Astrocyte (in vitro differentiated cells and primary cell): ENCODE results near the gene ASIC3.

Experiments
- EZH2 ChIP-seq: IDR thresholded peaks from 2 replicates; pipeline ENCODE4 v1.6.1; 2012; ENCODE audit warnings: mild to moderate bottlenecking, low read length, inconsistent platforms; ENCODE audit not compliant: insufficient read depth
- TF ChIP-seq, protein P1 (sequence below): IDR thresholded peaks from 2 replicates; pipeline ENCODE4 v1.5.1; 2011; ENCODE audit warnings: low read depth, mild to moderate bottlenecking, inconsistent platforms, low read length, moderate library complexity; ENCODE audit not compliant: insufficient read depth

DNA sequence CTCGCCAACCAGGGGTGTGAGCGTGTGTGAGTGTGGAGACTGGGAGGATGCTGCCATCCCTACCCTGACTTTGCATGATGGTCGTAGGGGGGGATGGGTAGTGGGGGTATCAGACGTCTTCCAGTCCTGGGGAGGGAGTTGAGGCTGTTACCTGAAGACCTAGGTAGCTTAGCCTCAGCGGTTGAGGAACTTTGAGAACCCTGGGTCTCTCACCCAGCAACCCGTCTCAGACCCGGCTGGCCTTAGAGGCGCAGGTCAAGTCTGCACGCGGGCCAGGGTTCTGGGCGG lies 13.7 kb downstream of the ASIC3 start:
- TF ChIP-seq, protein P1, sequence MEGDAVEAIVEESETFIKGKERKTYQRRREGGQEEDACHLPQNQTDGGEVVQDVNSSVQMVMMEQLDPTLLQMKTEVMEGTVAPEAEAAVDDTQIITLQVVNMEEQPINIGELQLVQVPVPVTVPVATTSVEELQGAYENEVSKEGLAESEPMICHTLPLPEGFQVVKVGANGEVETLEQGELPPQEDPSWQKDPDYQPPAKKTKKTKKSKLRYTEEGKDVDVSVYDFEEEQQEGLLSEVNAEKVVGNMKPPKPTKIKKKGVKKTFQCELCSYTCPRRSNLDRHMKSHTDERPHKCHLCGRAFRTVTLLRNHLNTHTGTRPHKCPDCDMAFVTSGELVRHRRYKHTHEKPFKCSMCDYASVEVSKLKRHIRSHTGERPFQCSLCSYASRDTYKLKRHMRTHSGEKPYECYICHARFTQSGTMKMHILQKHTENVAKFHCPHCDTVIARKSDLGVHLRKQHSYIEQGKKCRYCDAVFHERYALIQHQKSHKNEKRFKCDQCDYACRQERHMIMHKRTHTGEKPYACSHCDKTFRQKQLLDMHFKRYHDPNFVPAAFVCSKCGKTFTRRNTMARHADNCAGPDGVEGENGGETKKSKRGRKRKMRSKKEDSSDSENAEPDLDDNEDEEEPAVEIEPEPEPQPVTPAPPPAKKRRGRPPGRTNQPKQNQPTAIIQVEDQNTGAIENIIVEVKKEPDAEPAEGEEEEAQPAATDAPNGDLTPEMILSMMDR: no peak
- TF ChIP-seq EZH2: no peak
